IPS DF 19.7 (cell line): ENCODE measurements around the gene WARS2.

Source experiments
- DNase-seq: peaks from one replicate; pipeline ENCODE4 v3.0.0-alpha.2; 2013; ENCODE audit warnings: low read depth, low spot score

WARS2 gene

DNA sequence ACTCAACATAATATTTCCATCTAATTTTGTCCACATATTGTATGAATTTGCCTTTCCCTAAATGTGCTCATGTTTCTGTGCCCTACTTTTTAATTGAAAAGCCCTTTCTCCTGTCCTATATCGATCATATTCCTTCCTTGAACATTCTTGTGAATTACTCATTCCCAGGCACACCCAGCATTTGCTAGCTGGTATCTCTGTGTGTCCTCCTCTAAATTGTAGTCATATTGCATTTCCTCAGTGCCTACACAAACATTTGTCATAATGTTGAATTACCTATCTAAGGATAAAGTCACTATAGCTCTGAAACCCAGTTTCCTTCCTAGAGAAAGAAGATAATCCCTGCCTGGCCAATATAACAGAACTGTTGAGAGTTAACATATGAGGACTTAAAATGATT is 112.7 kb downstream of the WARS2 start:
- no peak for DNase-seq

DNA sequence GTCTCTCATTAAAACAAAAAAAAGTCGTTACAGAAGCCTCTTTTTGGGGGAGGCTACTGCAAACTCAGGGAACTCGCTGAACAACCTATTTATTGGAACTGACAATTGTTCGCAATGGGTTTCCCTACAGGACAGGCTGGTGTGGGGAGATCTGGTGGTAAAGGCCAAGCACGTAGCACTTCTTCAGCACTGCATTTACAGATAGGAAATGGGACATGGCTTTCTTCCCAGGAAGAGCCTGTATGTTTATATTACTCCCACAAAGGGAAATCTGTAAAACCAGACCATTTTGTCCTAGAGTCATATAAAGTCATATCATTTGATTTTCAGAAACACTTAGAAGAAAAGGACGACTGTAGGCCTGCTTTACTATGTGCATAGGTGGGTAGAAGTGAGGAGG is 113.5 kb downstream of the WARS2 start:
- no peak for DNase-seq

DNA sequence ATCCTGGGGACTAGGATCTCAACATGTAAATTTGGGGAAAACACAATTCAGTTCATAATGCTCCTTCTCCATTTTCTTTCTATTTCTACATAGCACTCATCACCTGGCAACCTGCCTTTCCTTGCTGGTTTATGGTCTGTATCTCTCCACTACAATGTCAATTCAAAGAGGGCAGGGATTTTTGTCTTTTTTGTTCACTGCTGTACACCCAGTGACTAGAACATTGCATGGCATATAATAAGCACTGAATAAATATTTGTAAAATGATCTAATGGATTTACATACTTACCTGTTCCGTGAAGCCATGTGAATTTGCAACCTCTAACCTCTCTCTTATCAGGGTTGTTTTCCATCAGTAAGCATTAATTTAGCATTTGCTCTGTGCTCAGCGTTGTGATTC is 124.9 kb downstream of the WARS2 start:
- DNase-seq: no peak

DNA sequence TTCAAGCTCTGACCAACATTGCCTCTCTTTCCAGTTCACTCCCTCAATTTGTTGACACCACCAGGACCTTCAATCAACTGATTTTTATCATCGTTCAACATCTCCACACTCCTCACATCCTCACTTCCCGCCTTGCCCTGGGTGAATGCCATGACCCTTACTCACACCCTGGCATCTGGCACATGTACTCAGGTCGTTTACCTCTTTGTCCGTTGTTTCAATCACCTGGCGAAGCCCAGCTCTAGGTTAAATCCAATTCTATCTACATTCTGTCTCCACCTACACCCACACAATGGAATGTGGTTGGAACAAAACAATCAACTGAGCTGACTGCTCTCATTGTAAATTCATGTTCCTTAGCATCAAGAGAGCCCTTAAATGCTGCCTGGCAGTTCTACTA is 128.1 kb downstream of the WARS2 start:
- DNase-seq: no peak

DNA sequence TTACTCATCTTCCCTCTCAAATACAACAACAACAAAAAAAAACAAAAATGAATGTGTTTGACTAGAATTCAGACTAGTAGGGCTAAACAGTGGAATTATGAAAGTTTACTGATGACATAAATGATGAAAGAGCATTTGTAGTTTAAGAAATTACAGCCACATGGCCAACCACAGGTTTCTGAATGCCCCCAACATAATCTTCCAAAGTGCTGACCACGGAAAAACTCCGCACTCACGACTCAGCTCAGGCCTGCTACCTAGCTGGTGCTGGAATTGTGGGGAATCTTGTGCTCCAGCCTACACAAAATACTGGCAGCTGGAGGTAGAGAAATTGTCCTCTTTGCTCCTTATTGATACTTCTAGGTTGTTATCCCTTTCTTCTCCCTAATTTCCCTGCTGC is 128.7 kb downstream of the WARS2 start:
- DNase-seq: no peak

DNA sequence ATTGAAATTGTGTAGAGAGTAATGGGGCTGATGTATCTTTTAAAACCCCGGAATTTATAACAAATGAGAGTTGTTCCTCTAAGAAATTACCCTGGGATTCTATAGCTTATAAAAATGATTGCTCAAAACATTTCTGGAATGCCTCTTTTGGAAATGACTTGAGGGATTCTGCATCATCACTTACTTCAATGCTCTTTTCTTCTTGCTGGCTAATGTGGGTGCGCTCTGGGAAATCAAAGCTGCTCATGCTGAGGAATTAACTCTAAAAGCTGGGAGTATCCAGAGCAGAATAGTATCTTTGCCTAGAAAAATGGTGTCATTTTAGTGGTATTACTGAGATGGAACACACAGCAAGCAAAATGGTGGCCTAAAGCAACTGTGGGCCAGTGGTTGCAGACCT is 129.3 kb downstream of the WARS2 start:
- DNase-seq: no peak

DNA sequence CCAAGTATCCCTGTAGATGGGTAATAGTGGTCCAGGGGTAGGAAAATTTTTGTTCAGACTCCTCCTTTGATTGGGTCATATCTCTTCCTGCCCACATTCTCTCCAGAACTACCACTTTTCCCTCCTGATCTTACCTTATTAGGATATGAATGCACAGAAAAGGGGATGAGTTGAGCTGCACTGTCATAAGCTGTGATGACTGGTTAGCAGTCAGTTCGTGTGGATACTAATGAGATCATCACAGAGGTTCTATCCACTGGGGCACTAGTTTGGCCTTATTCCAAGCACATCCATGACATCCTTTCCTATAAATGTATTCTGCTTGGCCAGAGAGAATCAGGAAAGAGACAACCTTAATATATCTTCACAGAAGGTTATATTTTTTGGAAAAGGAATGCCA is 130.3 kb downstream of the WARS2 start:
- DNase-seq: no peak

DNA sequence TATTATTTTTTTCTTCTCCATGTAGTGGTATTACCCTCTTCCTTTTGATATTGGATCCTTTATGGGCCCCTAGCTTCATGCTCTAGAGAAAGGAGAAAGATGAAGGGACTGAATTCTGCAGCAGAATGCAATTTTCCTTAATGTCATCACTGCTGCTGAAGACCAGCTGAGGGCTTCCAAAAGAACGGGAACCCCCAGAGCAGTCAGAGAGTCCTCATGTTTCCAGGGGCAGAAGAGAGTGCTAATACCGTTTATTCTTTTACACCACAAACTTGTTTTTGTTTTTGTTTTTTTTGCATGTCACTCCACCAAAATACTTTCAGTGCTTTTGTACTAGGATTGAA is 131.2 kb downstream of the WARS2 start:
- DNase-seq: no peak

DNA sequence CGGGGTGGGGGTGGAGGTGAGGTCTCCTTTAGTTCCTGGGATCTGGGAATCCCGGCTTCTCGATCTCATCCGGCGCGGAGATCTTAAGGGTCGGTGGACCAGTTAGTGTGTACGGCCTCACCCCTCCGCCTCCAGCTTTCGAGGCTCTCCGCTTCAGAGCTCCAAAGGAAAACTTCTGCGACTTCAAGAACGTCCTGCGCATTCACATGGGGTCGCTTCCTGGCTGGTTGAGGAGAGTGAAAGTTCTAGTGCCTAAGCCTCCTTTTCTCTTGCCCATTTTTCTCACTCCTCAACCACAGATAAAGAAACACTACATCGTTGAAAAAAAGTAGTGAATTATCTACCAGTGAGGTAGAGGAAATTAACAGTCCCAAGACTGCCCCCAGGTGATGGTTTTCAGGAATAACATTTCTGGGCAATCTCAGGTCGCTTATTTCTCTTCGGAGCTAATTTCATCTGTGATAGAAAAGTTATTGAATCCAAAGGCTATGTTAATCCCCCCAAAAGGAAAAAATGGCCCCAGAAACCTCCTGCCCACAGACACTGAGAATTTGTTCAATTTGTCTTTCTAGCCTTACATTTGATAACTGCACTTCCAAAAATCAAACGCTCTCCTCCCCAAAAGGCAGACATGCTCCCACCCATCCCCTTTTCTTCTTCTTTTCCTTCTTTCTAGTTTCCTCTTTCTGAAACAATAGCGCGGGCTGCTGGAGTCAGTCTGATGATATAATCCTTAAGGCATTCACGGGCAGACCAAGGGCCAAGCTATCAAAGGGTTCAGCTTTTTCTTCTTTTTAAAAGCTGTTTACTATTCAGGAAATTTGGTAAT is 131.8 kb downstream of the WARS2 start:
- no peak for DNase-seq

DNA sequence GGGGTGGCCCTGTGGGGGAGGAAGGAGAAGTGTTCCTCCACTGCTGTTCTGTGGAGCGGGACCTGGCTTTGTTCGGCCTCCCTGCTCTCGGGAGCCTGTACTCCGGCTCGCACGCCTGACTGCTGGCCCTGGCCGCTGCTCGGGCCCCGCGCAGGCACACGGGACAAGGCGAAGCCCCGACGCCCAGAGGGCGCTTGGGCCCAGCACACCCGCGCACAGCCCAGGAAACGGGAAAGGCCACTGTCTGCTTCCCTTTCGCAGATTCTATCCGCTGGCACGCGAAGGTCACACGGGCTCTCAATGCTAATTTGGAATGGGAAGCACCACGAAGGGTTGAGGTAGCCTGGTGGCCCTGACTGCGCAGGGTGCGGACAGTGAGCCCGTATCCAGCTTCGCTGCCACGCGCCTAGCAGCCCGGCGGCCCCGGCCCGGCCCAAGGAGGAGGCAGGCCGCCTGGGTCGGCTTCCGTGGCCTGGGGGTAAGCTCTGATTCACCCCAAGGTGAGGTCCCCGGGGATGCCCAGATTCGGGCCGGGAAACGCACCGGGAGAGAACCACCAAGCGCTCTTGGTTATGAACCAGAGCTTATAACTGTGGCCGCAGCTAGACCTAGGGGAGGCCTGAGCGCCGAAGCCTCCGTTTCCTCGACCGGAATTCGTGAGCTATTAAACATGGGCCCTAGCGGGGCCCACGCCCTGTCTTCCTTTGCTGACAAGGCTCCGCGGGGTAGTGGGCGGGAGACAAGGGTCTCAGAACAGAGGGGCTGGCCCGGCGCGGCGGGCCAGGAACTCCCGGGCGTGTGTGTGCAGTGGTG is 132.6 kb downstream of the WARS2 start:
- DNase-seq: no peak

DNA sequence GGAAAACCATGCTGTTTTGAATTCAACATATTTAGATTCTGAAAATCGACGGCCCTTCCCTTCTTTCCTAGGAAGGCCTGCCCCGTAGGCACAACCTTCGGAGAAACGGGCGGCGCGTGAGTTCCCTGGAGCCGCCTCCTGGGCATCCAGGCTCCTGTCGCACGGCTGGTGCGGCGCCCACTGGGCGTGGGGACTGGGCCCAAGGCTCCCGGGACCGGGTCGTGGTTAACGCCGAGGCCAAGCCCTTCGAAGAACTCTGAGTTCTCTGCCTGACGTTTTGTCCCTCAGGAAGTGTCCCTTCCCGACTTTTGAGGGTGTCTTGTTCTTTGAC is 133.1 kb downstream of the WARS2 start:
- no peak for DNase-seq

DNA sequence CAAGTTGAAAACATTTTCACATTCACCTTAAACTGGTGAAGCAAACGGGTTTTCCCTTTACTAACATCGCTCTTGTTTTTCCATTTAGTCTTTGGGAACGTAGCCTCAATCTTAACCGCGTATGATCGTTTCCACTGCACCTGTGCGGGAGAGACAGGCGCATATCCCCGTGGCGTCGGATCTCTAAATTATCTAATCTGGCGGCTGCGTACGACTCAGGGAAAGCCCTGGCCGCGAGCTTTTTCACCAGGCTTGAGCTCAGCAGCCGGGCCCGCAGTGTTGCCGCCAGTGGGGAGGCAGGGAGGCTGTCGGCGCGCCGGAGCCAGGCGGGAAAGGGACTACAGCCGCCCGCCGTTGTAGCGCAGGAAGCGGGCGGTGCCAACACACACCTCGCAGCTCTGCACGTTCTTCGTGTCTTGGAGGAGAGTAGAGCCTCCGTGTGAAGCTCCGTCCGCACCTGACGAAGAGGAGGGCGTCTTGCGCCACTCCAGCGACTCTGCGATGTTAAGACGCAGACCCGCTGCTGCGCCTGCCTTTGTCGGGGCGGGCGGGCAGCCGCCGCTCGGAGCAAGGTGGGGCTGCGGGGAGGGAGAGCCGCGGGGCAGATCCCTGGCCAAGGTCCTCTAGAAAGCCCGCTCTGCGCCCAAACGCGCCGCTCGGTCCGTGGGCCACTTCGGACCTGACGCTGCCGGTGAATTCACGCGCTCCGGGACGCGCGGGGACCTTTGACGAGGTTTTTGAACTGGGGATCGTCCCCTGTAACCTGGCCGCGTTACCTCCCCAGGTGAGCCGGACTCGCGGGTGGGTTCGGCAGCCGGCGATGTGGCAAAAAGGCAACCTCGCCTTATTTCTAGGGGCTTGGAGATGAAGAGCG is 133.8 kb downstream of the WARS2 start:
- DNase-seq: no peak

DNA sequence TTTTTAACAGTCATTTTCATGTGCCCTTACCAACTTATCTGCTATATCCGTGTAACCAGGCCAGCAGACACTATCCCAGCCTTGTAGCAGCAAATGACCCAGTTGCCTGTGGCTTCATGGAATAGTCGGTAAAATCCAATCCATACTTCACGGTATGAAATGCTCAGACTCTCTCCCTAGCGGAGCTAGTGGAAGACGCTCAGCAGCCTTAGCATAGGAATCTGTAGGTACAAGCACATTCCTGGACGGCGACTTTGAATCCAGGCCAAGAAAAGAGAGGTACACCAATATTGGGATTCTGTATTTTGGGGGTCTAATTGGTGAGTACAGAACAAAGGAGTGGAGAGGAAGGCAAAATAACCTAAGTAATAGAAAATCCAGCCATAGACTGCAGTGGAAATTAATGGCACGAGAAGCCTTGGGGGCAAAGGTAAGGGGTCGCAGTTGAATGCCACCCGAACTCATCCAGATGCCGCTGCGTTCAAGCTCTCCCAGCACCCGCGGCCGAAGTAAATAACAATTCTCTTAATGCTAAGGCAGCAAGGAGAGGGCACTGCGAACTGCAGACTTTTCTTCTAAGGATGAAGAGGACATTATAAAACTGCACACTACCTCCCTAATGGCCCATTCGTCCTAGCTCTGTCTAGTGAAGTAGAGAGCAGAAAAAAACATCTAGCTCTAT is 134.6 kb downstream of the WARS2 start:
- DNase-seq: no peak

DNA sequence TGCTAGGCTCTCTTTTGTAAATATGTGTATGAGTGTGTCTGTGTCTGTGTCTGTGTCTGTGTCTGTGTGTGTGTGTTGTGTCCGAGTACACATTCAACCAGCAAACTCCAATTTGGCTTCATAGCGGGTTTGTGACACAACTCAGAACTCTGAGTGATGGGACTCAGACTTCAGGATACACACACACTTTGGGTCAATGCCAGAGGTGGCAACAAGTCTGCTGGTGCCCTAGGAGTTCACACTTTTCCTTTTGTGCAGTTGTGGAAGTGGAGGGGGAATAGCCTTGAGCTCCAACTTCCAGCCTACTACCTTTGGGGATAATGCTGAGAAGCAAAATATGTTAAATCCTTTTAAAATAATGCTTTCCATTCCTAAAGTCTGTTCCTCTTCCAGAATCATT is 135.7 kb downstream of the WARS2 start:
- DNase-seq: no peak

DNA sequence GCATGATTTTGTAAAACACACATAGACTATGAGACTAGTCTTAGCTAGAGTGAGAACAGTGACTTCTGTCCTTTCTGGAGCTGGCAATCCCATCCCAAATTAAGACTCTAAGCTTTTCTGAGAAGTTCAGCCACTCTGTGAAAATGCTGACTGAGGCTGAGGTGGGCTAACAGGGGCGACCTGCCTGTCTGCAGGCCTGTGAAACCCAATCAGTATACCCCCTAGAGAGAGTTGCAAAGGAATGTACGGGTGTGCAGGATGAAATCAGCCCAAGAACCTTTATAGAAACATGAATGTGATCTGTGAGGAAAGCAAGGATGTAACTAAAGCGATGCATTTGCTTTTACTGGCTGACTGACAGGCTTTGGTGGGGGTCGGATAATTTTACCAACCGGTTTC is 136.3 kb downstream of the WARS2 start:
- DNase-seq: no peak

DNA sequence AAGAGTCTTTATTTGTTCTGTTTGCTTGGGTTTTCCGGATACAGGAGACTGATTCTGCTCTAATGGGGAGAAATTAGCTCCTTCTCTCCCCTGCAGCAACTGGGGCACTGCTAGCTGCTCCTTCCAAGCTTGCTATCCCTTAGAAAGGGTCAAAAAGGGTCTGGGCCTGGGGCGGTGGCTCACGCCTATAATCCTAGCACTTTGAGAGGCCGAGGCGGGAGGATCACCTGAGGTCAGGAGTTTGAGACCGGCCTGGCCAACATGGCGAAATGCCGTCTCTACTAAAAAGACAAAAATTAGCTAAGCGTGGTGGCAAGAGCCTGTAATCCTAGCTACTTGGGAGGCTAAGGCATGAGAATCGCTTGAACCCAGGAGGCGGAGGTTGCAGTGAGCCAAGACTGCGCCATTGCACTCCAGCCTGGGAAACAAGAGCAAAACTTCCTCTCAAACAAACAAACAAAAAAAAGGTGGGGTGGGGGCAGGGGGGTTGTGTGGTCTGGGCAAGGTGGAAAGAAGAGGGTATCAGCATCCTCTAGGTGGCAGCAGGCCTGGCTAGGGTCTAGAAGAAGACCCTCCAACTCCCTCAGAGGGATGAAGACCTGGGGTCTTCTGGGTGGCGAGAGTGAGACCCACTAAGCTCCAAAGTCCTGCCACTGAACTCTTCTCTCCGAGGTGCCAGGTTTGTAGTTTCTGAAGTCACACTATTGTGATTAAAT is 136.9 kb downstream of the WARS2 start:
- no peak for DNase-seq

DNA sequence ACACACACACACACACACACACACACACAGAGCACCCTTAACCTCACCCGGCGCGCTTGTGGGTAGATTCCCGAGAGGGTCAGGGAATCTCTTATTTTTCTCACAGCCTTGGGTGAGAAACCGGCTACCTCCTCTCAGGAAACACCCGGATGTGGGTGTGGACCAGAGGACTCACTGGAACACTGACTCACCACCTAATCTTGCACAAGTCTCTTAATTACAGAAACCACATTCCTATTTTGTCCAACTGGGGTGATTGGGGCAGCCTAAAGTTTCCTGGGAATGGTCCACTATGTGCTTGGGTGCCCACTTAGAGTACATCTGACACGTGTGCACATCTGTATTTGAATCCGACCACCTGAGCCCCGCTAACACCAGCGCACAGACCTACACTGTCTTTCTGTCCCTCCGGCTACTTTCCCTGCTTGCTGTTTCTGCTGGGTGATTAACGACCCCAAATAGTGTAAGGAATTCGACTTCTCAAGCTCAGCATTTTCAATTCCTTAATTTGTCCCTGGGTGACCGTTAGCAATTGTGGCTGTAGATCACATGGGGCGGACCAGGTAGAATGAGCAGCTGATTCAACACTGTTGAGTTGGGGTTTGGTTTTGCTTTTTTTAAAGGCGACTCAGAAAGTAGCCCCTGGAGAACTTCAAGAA is 138.3 kb downstream of the WARS2 start:
- DNase-seq: no peak

DNA sequence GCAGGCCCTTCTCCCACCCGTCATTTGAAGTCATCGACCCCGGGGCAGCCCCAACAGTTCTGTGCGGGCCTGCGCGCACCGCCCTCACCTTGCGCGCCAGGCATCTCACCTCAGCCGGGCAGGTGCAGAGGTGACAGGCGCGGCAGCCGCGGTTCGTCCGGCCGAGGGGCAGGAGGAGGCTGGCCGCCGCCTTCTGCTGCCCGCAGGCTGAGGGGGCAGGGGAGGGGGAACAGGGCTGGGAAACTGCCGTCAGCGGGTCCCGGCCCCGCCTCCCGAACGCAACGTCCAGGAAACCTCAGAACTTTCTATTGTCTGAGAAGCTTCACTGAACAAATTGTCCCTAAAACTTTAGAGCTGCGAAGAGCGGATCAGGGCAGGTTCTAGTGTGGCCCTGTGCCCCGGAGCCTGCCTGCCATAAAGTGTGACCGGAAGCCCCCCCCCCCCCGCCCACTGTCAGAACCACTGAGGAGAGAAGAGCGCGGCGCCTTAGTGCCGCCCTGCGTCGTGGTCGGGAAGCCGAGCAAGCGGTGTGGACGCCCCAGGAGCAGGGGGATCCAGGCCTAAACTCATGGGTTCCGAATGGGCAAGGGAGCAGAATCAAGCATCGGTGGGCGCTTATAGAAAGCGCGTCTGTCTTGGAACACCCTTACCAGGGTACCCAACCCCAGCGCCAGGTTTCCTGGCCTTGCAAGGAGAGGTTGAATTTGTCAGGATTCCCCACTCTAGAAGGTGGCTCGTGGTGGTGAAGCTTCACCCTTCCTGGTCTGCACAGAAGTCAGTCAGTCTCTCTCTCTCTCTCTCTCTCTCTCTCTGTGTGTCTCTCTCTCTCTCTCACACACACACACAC is 139.0 kb downstream of the WARS2 start:
- DNase-seq: no peak

DNA sequence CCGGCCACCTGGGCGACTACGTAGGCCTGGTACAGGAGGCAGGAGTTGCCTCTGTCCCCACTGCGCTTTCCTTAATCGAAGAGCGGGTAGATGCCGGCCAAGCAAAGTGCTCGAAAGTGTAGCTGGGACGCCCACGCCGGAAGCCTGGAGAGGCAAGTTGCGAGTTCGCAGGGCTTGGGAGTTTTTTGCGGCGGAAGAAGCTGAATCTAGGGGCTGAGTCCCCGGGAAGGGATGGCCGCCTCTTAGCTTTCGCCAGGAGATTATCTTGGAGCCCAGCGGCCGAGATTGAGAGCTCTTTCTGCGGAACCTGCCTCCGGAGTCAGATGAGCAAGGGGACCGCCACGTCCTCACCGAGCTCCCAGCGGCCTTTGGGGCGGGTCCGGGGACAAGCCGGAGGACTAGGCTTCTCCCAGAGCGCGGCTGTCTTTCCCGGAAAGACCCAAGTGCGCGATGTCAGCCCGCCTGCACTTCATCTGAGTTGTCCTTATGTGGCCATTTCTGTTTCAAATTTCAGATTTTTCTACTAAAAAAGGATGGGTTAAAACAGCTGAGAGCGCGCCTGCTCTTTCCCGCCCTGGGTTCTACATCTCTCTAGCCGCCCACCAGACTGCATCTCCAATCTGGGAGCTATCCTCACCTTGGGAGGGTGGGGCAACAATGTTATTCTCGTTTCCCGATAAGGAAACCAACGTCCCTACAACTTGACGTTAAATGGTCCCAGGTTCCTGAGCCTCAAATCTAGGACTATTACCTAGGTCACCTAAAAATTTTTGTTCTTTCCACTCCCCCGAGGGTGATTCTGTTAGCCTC is 139.9 kb downstream of the WARS2 start:
- no peak for DNase-seq
